Gastroesophageal sphincter (tissue), 4 donors: Measurements from ENCODE around the gene ERG. TPM values are rescaled to one million over a fixed set of nuclear protein-coding genes. Genes with fewer than 3 reads are reported as not detected.

Experiments
- ATAC-seq: fragments of 150-250 bp; one replicate; pipeline ENCODE4 v1.9.1; 2016; ENCODE audit warnings: mild to moderate bottlenecking, moderate library complexity
- H3K27ac ChIP-seq, 4 donors: fragments of 200-600 bp; sonication (generic) in 3 of 4; 1 replicate in 3 of 4; 2 replicates in 1 of 4; pipeline ENCODE4 v1.5.1; 2016 to 2019
- H3K27me3 ChIP-seq: fragments of 200-600 bp; sonication (generic); one replicate; pipeline ENCODE4 v1.5.1; 2019
- H3K36me3 ChIP-seq, 2 donors: fragments of 200-600 bp; sonication (generic); one replicate each; pipeline ENCODE4 v1.5.1; 2019; ENCODE audit warnings: control low read depth in 1 of 2
- H3K4me1 ChIP-seq, 3 donors: fragments of 200-600 bp; sonication (generic); 1 replicate in 2 of 3; 2 replicates in 1 of 3; pipeline ENCODE4 v1.5.1; 2016 to 2019; ENCODE audit warnings: control low read depth in 2 of 3
- H3K4me3 ChIP-seq, 2 donors: fragments of 200-600 bp; sonication (generic); one replicate each; pipeline ENCODE4 v1.5.1; 2019; ENCODE audit warnings: mild to moderate bottlenecking in 1 of 2, moderate library complexity in 1 of 2
- H3K9me3 ChIP-seq, 3 donors: fragments of 200-600 bp; sonication (generic); one replicate each; pipeline ENCODE4 v1.5.1; 2017 to 2019; ENCODE audit warnings: control low read depth in 2 of 3
- CTCF ChIP-seq, 4 experiments: fragments of 200-600 bp in 2 of 4; fragments of 450-650 bp in 2 of 4; sonication (generic) in 1 of 4; IDR thresholded peaks; one replicate each; pipeline ENCODE4 v1.5.1; 2017 to 2019; ENCODE audit warnings: antibody characterized with exemption in 4 of 4, mild to moderate bottlenecking in 2 of 4, moderate library complexity in 2 of 4
- EP300 ChIP-seq: sonication (generic); formaldehyde crosslinking; IDR thresholded peaks from one replicate; pipeline ENCODE4 v1.6.1; 2017; ENCODE audit warnings: antibody characterized with exemption, mild to moderate bottlenecking
- POLR2A ChIP-seq, 2 donors: fragments of 450-650 bp; IDR thresholded peaks; one replicate each; pipeline ENCODE4 v1.6.1; 2017; ENCODE audit warnings: antibody characterized with exemption in 2 of 2, mild to moderate bottlenecking in 2 of 2, moderate library complexity in 1 of 2
- POLR2AphosphoS5 ChIP-seq: sonication (generic); formaldehyde crosslinking; IDR thresholded peaks from one replicate; pipeline ENCODE4 v1.6.1; 2017; ENCODE audit warnings: antibody characterized with exemption
- WGBS, 2 donors: methylation state at CpG; one replicate each; pipeline ENCODE4 v1.1.5; 2018; ENCODE audit warnings: low coverage in 1 of 2; 5-methylcytosine and 5-hydroxymethylcytosine counted together
- small RNA-seq, 4 donors: library from RNA; depleted of rRNA; stranded (forward); fragments of <200 nt; gene quantifications; one replicate each; pipeline ENCODE3, GENCODE V24; 2016
- total RNA-seq, 4 donors: library from RNA; depleted of rRNA; stranded (reverse); fragments of >200 nt; gene quantifications; one replicate each; pipeline ENCODE4 v1.1.0, GENCODE V29; 2016

Gene ERG
- total RNA-seq, 4 donors from 2014 or later = 3.3 to 12.4 (median 10.9) TPM

GRCh38 chr21:38334866-38335265, 163.4 kb downstream of the ERG start:
- no peaks in the 10 kb centered on the region for H3K4me1 ChIP-seq
- H3K4me3 ChIP-seq = no peak overlapping the region
- peaks cover 8% of the 10 kb centered on the region for H3K27me3 ChIP-seq
- no peak for ATAC-seq
- TF ChIP-seq EP300 (no peak), CTCF (IDR thresholded peaks at IDR 0.05) (no peak), POLR2A (IDR thresholded peaks at IDR 0.05) (no peak), POLR2AphosphoS5 (no peak)
- H3K36me3 ChIP-seq = no peaks in the 10 kb centered on the region
- H3K9me3 ChIP-seq = no peaks in the 10 kb centered on the region
- no peak overlapping the region for H3K27ac ChIP-seq
- WGBS, 2 donors = 73% methylated on average over 3 of the region's 8 CpGs; no CpG with 5 or more reads in 1 of the 2 donors

- no peaks in the 10 kb centered on the region for H3K4me1 ChIP-seq
- TF ChIP-seq EP300 = no peak
- TF ChIP-seq POLR2AphosphoS5 = no peak
- TF ChIP-seq CTCF (IDR thresholded peaks at IDR 0.05) = no peak
- no peak for TF ChIP-seq POLR2A (IDR thresholded peaks at IDR 0.05)
- no peaks in the 10 kb centered on the region for H3K9me3 ChIP-seq
- H3K27me3 ChIP-seq = peaks cover 14% of the 10 kb centered on the region
- H3K27ac ChIP-seq = no peak overlapping the region
- H3K36me3 ChIP-seq = no peaks in the 10 kb centered on the region
- ATAC-seq = no peak
- no peak overlapping the region for H3K4me3 ChIP-seq
- 69 to 79% methylated on average over 5 to 6 of the region's 8 CpGs for WGBS, 2 donors
Measured at GRCh38 chr21:38333301-38334272, 164.7 kb downstream of the ERG start.

- Histone ChIP-seq H3K9me3 (no peaks in the 10 kb centered on the region), H3K36me3 (no peaks in the 10 kb centered on the region), H3K4me1 (no peaks in the 10 kb centered on the region), H3K27me3 (peaks cover 22% of the 10 kb centered on the region), H3K4me3 (no peak overlapping the region), H3K27ac (no peak overlapping the region)
- 80 to 94% methylated on average over 2 of the region's 2 CpGs for WGBS, 2 donors
- TF ChIP-seq POLR2A (IDR thresholded peaks at IDR 0.05) (no peak), POLR2AphosphoS5 (no peak), EP300 (no peak), CTCF (IDR thresholded peaks at IDR 0.05) (no peak)
- ATAC-seq = no peak
Measured at GRCh38 chr21:38330666-38331065, 167.6 kb downstream of the ERG start.

Small RNA genes lying within 50 kb of the gene (small RNA-seq; reads per million reads assigned to genes)
- gene SNRPGP13 = 0 reads per million in 4 donors

Other genes starting within 250 kb of the ERG start
- gene KCNJ15, start 241.5 kb downstream of the ERG start, total RNA-seq = 1 to 10 TPM in 1 of 4 donors, under 1 TPM in 2, not detected in 1; 0.31 to 1.1 (median 0.81) TPM